ENCODE measurements around the gene NADK. TPM values are rescaled to one million over a fixed set of nuclear protein-coding genes. Genes with fewer than 3 reads are reported as not detected.

The NADK gene
- total RNA-seq, 1 donor from 2014 or later = 68.1 TPM

- Histone ChIP-seq H3K4me3 (ENCODE audit: low read depth, low read length) (no peak overlapping the region), H3K27me3 (ENCODE audit: control insufficient read depth, insufficient read depth, low read length) (no peaks in the 10 kb centered on the region), H3K36me3 (ENCODE audit: control insufficient read depth, insufficient read depth, low read length) (peaks cover 7% of the 10 kb centered on the region)
- no peak for TF ChIP-seq CTCF (IDR thresholded peaks at IDR 0.05; ENCODE audit: insufficient read depth, low read length, poor library complexity, severe bottlenecking)
- DNase-seq (ENCODE audit: low read depth) = no peak
Observed at GRCh38 chr1:1784933-1785332, 6.7 kb upstream of the NADK start.

- no peak overlapping the region for H3K4me3 ChIP-seq (ENCODE audit: low read depth, low read length)
- H3K36me3 ChIP-seq (ENCODE audit: control insufficient read depth, insufficient read depth, low read length) = peaks cover 4% of the 10 kb centered on the region
- TF ChIP-seq CTCF (IDR thresholded peaks at IDR 0.05; ENCODE audit: insufficient read depth, low read length, poor library complexity, severe bottlenecking) = no peak
- no peak for DNase-seq (ENCODE audit: low read depth)
- no peaks in the 10 kb centered on the region for H3K27me3 ChIP-seq (ENCODE audit: control insufficient read depth, insufficient read depth, low read length)
Observed at GRCh38 chr1:1783320-1783719, 5.0 kb upstream of the NADK start.

GRCh38 chr1:1782399-1783221 lies 4.3 kb upstream of the NADK start:
- no peak for DNase-seq (ENCODE audit: low read depth)
- TF ChIP-seq CTCF (IDR thresholded peaks at IDR 0.05; ENCODE audit: insufficient read depth, low read length, poor library complexity, severe bottlenecking) = no peak
- H3K4me3 ChIP-seq (ENCODE audit: low read depth, low read length) = no peak overlapping the region
- peaks cover 2% of the 10 kb centered on the region for H3K36me3 ChIP-seq (ENCODE audit: control insufficient read depth, insufficient read depth, low read length)
- no peaks in the 10 kb centered on the region for H3K27me3 ChIP-seq (ENCODE audit: control insufficient read depth, insufficient read depth, low read length)

- DNase-seq (ENCODE audit: low read depth) = no peak
- TF ChIP-seq CTCF (IDR thresholded peaks at IDR 0.05; ENCODE audit: insufficient read depth, low read length, poor library complexity, severe bottlenecking) = no peak
- Histone ChIP-seq H3K27me3 (ENCODE audit: control insufficient read depth, insufficient read depth, low read length) (no peaks in the 10 kb centered on the region), H3K36me3 (ENCODE audit: control insufficient read depth, insufficient read depth, low read length) (peaks cover 1% of the 10 kb centered on the region), H3K4me3 (ENCODE audit: low read depth, low read length) (no peak overlapping the region)
Observed at GRCh38 chr1:1781526-1781903, 3.2 kb upstream of the NADK start.

GRCh38 chr1:1780598-1781525 lies 2.6 kb upstream of the NADK start:
- no peak for TF ChIP-seq CTCF (IDR thresholded peaks at IDR 0.05; ENCODE audit: insufficient read depth, low read length, poor library complexity, severe bottlenecking)
- no peak overlapping the region for H3K4me3 ChIP-seq (ENCODE audit: low read depth, low read length)
- DNase-seq (ENCODE audit: low read depth) = no peak
- no peaks in the 10 kb centered on the region for H3K27me3 ChIP-seq (ENCODE audit: control insufficient read depth, insufficient read depth, low read length)
- H3K36me3 ChIP-seq (ENCODE audit: control insufficient read depth, insufficient read depth, low read length) = no peaks in the 10 kb centered on the region

All from kidney epithelial cell (primary cell).